GM18873 (cell line): Measurements from ENCODE around the gene NPY5R.

Experiments
- ATAC-seq: cut with Tn5 transposase; IDR thresholded peaks from one replicate; pipeline ENCODE4 v1.9.1; 2021; ENCODE audit warnings: mild to moderate bottlenecking, moderate library complexity, moderate number of reproducible peaks; ENCODE audit not compliant: unreplicated experiment, low FRiP score

Gene NPY5R

DNA sequence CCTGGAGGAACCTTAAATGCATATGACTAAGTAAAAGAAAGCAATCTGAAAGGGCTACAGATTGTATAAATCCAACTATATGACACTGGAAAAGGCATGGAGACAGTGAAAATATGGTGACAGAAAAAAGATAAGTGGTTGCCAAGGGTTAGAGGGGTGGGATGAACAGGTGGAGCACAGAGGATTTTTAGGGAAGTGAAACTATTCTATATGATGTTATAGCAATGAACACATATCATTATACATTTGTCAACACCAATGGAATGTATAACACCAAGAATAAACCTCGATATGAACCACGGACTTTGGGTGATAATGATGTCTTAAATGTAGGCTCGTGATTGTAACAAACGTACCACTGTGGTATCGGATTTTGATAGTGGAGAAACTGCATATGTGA lies 40.7 kb downstream of the NPY5R start:
- ATAC-seq = no peak

DNA sequence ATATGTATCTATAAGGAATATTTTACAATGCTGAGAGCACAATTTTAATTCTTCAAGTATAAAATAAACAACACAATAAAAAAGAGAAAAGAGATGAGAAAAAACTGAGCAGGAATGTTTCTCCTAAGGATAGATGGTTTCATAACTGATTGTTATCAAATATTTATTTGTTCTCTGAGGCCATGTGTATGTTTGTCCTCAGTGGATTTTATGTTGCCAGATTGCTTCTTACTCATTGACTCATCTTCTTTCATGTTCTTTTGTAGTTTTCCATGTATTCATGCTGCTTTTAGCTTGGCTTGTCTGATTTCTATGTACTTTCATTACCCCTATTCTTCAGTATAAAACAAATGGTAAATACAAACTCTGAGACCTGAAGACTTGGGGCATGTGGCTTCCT lies 41.2 kb downstream of the NPY5R start:
- ATAC-seq = no peak

DNA sequence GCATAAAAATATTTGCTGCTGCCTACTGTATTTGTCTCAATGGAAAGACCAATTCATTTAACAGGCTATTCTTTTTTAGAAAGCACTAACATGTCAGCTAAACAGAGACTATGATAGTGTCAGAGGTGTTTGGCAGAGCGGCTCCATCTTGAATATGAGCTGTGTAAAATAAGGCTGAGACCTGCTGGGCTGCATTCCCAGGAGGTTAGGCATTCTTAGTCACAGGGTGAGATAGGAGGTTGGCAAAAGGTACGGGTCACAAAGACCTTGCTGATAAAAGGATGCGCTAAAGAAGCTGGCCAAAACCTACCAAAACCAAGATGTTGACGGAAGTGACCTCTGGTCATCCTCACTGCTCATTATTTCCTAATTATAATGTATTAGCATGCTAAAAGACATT lies 41.8 kb downstream of the NPY5R start:
- no peak for ATAC-seq

DNA sequence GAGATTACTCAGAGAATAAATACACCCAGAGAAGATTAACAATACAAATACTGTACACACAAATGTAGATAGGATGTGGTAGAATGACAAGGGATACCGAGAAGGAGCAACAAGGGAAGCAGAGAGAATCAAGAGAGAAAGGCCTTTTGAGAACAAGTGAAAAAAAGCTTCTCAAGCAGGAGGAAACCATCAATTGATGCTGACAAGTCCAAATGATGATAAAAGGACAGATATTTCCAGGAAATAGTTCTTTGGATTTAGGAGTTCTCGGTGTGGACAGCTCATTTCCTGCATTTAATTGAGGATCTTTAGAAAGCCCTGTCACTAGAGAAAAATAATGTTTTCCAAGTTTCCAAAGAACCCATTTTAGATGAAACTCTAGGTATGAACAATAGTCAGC lies 48.1 kb downstream of the NPY5R start:
- no peak for ATAC-seq

DNA sequence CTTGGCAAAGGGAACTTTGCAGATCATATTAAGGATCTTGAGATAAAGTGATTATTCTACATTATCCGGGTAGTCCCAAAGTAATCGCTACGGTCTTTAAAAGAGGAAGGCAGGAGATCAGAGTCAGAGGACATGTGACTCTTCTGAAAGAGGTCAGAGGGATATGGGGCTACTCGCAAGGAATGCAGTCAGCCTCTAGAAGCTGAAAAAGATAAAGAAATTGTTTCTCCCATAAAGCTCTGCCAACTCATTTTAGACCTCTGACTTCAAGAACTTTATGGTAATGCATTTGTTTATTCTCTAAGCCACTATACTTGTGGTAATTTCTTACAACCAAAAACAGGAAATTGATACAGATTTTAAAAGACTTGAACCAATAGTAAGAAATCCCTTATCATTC lies 48.6 kb downstream of the NPY5R start:
- no peak for ATAC-seq

DNA sequence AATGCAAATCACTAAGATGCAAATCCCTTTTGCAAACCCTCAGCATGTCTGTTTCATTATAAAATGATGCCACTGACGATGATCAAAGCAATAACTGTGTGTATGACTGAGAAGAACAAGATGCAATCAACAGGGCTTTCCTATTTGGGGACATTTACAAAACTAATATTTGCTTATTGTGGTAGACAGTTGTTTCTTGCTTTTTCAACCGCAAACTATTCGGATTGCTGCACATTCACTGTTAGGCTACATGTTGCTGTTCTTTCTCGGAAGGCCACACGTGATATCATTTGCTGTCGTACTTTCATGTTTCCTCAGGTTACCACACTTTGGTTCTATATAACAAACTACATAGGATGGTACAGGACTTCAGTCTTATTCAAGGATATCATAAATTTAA lies 49.8 kb downstream of the NPY5R start:
- no peak for ATAC-seq

DNA sequence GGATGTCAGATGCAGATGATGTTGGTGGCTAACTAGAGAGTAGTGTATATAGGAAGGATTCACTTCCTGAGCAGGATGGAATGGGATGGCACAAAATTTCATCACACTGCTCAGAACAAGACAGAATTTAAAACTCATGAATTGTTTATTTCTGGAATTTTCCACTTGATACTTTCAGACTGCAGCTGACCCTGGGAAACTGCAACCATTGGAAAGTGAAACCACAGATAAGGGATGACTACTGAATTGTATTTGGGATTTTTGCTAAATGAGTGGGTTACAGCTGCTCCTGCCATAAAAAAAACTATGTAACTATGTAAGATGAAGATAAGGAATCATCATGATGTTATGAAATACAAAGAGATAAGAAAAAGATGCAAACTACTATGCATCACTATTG lies 51.4 kb downstream of the NPY5R start:
- ATAC-seq = no peak

DNA sequence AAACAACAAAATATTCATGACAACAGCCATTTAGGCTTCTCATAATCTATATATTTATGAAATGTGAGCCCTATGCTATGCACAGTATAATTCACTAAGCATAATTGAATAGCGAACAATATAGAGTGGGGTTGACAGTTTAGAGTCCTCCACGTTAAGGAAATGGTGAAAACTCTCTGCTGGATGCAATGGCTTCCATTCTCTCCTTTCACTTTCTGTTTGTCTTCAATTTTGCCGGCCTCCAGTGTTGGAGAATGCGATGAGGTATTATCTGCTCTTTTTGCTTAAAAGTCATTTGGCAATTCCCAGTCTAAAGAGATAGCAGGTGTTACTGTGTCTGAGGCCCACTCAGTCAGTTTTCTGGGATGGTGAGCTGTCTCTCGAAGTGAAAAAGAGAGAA lies 52.1 kb downstream of the NPY5R start:
- ATAC-seq = no peak

DNA sequence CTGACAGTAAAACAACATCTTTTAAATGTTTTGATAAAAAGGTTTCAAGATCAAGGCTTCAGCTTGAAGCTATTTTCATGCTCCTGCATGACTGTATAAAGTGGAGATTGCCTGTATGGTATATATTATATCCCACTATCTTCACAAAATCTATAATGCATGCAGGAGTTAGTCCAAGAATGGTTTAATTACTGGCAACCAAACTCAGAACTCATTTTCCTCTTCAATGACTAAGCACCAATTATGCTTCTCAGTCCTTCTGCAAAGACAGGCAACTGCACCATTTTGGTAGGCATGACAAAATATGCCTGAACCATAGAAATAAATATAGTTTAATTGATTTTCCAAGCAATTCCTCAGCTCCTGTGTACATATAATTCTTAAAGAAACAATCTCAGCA lies 54.5 kb downstream of the NPY5R start:
- ATAC-seq = no peak

DNA sequence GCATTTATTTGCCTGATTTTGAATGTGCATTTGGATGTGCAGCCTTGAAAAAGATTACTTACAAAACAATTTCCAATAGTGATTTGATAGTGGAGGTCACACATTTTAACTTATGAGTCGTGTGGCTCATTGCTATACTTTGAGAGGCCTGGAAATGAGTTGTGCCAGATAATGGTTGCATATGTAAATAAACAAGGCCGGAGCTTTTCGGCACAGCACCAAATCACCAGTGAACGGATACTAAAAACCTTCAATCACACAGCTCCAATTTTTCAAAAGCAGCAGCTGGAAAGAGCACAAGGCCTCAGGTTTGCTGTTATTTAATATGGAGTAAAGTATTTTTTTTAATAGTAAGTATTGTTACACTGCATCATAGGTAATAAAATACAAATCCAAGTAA lies 57.2 kb downstream of the NPY5R start:
- no peak for ATAC-seq
